Endodermal cell (in vitro differentiated cells): ENCODE data around the gene RASL10A. TPM values are rescaled to one million over a fixed set of nuclear protein-coding genes. Genes with fewer than 3 reads are reported as not detected.

Experiments used
- DNase-seq: peaks from one replicate; pipeline ENCODE4 v3.0.0-alpha.2; 2017
- H3K27ac ChIP-seq: 2 replicates; pipeline ENCODE4 v1.5.1; 2013; ENCODE audit warnings: mild to moderate bottlenecking, low read depth, low read length, moderate library complexity
- H3K27me3 ChIP-seq: 2 replicates; pipeline ENCODE4 v1.6.1; 2013; ENCODE audit warnings: mild to moderate bottlenecking, low read length, moderate library complexity; ENCODE audit not compliant: insufficient read depth, control insufficient read depth, poor library complexity, severe bottlenecking
- H3K36me3 ChIP-seq: 2 replicates; pipeline ENCODE4 v1.7.0; 2013; ENCODE audit warnings: mild to moderate bottlenecking, low read length, moderate library complexity; ENCODE audit not compliant: control insufficient read depth, insufficient read depth
- H3K4me1 ChIP-seq: one replicate; pipeline ENCODE4 v1.7.0; 2013; ENCODE audit warnings: low read length; ENCODE audit not compliant: control insufficient read depth, insufficient read depth
- H3K4me3 ChIP-seq: 2 replicates; pipeline ENCODE4 v1.5.1; 2013; ENCODE audit warnings: mild to moderate bottlenecking, low read length, moderate library complexity
- H3K9ac ChIP-seq: 2 replicates; pipeline ENCODE4 v1.6.1; 2013; ENCODE audit warnings: mild to moderate bottlenecking, low read length, moderate library complexity; ENCODE audit not compliant: poor library complexity, severe bottlenecking; ENCODE audit errors: extremely low read depth
- H3K9me3 ChIP-seq: 2 replicates; pipeline ENCODE4 v1.6.1; 2013; ENCODE audit warnings: mild to moderate bottlenecking, low read length, moderate library complexity; ENCODE audit not compliant: control insufficient read depth
- H3K27ac Mint-ChIP-seq: 2 replicates; pipeline ENCODE4 v1.8.0; 2020; ENCODE audit warnings: mixed read lengths
- H3K27me3 Mint-ChIP-seq: 2 replicates; pipeline ENCODE4 v1.8.0; 2021; ENCODE audit warnings: mild to moderate bottlenecking, mixed read lengths; ENCODE audit not compliant: insufficient read depth
- H3K36me3 Mint-ChIP-seq: 2 replicates; pipeline ENCODE4 v1.8.0; 2020; ENCODE audit warnings: low read depth, mixed read lengths
- H3K4me1 Mint-ChIP-seq: 2 replicates; pipeline ENCODE4 v1.8.0; 2020; ENCODE audit warnings: mixed read lengths
- H3K4me3 Mint-ChIP-seq: 2 replicates; pipeline ENCODE4 v1.8.0; 2020; ENCODE audit warnings: mild to moderate bottlenecking, moderate library complexity, mixed read lengths
- H3K9me3 Mint-ChIP-seq: 2 replicates; pipeline ENCODE4 v1.8.0; 2020; ENCODE audit warnings: mild to moderate bottlenecking, mixed read lengths
- WGBS, 2 experiments: methylation state at CpG; one replicate each; pipeline versions ENCODE4 v1.1.5 to v1.1.7; 2013; ENCODE audit warnings: missing lambda C conversion rate in 2 of 2, mixed read lengths in 1 of 2; ENCODE audit not compliant: insufficient coverage in 1 of 2, insufficient read length in 1 of 2; 5-methylcytosine and 5-hydroxymethylcytosine counted together
- total RNA-seq, 2 donors: library from RNA; stranded (reverse); fragmentation: NEBNext Ultra II Directional in 1 of 2; extraction: Animal tissue kit (Norgen Biotek cat#: 25700) in 1 of 2; gene quantifications; 2 replicates in 1 of 2; 3 replicates in 1 of 2; pipeline ENCODE4 v1.2.1, GENCODE V29; 2021
- TF ChIP-seq, protein P1 (sequence below): fragments of 200-600 bp; sonication (generic); conservative IDR thresholded peaks from 2 replicates; pipeline ENCODE4 v1.5.0; 2021; ENCODE audit warnings: antibody characterized with exemption, mild to moderate bottlenecking

RASL10A gene
- total RNA-seq, 2 donors from 2014 or later: 1.3 TPM

DNA sequence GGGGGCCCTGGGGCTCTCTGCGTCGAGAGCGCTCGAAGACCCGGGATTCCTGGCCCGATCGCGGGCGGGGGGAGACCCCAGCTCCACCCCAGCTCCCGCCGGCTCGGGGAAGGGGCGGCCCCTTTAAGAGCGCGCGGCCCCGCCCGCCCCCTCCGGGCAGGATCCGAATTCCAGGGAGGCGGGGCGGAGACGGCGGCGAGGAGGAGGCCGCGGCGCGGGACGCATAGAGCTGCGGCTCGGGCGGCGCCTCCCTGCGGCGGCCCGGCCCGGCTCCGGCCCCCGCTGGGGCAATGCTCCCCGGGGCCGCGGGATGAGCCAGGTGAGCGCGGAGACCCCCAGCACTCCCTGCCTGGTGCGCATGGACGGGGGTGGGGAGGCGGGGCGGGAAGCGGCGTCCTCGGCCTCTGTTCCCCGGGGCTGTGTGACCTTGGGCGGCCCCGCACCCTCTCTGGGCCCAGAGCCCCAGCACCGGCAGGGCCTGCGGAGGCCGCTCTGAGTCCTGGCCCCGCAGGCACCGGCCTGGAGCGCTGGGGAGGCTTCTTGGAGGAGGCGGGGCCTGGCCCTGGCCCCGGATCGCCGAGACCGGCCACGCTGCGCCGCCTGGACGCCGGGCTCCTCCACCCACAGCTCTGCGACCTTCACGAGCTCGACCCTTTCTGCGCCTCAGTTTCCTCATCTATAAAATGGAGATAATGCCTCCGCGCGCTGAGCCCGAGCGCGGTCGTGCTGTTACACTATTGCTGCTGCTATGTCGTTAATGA is 8.5 kb downstream of the RASL10A start:
- H3K27ac Mint-ChIP-seq: peak overlapping the region; percentile 91
- TF ChIP-seq, protein P1, sequence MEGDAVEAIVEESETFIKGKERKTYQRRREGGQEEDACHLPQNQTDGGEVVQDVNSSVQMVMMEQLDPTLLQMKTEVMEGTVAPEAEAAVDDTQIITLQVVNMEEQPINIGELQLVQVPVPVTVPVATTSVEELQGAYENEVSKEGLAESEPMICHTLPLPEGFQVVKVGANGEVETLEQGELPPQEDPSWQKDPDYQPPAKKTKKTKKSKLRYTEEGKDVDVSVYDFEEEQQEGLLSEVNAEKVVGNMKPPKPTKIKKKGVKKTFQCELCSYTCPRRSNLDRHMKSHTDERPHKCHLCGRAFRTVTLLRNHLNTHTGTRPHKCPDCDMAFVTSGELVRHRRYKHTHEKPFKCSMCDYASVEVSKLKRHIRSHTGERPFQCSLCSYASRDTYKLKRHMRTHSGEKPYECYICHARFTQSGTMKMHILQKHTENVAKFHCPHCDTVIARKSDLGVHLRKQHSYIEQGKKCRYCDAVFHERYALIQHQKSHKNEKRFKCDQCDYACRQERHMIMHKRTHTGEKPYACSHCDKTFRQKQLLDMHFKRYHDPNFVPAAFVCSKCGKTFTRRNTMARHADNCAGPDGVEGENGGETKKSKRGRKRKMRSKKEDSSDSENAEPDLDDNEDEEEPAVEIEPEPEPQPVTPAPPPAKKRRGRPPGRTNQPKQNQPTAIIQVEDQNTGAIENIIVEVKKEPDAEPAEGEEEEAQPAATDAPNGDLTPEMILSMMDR: no peak

DNA sequence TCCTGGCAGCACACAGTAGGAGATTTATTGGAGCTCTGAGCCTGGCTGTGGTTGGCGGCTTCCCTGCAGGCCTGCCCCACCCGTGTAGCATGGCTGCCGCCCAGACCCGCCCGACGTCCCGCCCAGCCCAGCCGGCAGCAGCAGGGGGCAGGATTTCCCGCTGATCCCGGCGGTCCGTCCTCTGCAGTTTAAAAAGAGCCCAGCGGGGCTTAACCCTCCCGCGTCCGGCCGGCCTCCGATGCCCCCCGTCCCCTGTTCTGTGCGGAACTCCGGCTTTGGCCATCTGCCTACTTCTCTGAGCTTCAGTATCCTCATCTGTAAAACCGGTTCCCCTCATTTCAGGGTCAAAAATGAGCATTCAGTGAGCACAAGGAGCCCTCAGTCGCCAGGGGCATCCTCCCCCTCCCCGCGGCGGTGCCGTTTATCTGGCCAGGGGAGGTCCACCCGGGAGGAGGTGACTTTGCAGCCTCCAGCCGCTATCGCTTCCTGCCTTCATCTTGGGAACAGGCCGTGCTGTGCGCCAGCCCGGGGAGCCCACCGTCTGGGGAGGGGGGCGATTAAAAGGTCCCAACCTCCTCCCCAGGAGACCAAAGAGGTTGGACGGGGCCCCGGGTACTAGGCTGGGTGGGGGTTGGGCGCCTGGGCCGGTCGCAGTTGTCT is 9.2 kb downstream of the RASL10A start, which contains the start of gene GAS2L1:
Gene GAS2L1 (plus strand): TSS at position 476 of the 660 bp plus-strand sequence. CDS start 1,456 bp downstream, outside the sequence.
- no peaks in the 10 kb centered on the region for H3K36me3 Mint-ChIP-seq
- peak within 1 kb of the TSS; percentile 92 for H3K27ac Mint-ChIP-seq
- DNase-seq: peak; percentile 93
- Histone ChIP-seq H3K9ac (peak within 1 kb of the TSS; percentile 78), H3K27ac (peak within 1 kb of the TSS; percentile 88), H3K4me1 (peaks cover 8% of the 10 kb centered on the region), H3K4me3 (peak within 1 kb of the TSS; percentile 85), H3K9me3 (no peaks in the 10 kb centered on the region), H3K36me3 (no peaks in the 10 kb centered on the region), H3K27me3 (no peaks in the 10 kb centered on the region)
- H3K9me3 Mint-ChIP-seq: no peaks in the 10 kb centered on the region
- H3K4me1 Mint-ChIP-seq: peaks cover 21% of the 10 kb centered on the region
- WGBS, 2 experiments: 1 to 3% methylated on average over 20 to 40 of the region's 40 CpGs
- TF ChIP-seq, protein P1: peak; percentile 53
- H3K27me3 Mint-ChIP-seq: no peaks in the 10 kb centered on the region
- H3K4me3 Mint-ChIP-seq: peak within 1 kb of the TSS; percentile 78

More for the DNA sequence above, 8.5 kb downstream of the RASL10A start:
- H3K9me3 ChIP-seq: no peaks in the 10 kb centered on the region
- H3K4me1 ChIP-seq: peaks cover 8% of the 10 kb centered on the region
- H3K9me3 Mint-ChIP-seq: no peaks in the 10 kb centered on the region
- H3K27me3 Mint-ChIP-seq: no peaks in the 10 kb centered on the region
- no peaks in the 10 kb centered on the region for H3K36me3 ChIP-seq
- H3K27ac ChIP-seq: peak overlapping the region; percentile 88
- WGBS, 2 experiments: 5 to 10% methylated on average over 29 to 83 of the region's 83 CpGs
- H3K4me3 Mint-ChIP-seq: peak overlapping the region; percentile 78
- H3K4me1 Mint-ChIP-seq: peaks cover 21% of the 10 kb centered on the region
- peak overlapping the region; percentile 85 for H3K4me3 ChIP-seq
- H3K9ac ChIP-seq: peak overlapping the region; percentile 78
- H3K27me3 ChIP-seq: no peaks in the 10 kb centered on the region
- H3K36me3 Mint-ChIP-seq: peaks cover under 1% of the 10 kb centered on the region
- DNase-seq: peak; percentile 91

DNA sequence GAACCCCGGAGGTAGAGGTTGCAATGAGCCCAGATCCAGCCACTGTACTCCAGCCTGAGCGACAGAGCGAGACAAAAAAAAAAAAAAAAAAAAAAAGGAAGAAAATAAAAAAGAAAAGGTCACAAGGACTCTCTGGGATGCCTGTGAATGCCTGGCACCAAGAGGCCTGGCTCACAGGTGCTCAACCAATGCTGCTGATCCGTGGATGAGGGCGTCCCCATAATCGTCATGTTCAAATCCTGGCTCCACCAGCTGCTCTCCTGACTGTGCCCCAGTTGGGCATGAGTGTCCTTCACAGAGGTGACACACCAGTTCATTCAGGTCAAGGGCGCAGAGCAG is 9.7 kb downstream of the RASL10A start:
- H3K27me3 ChIP-seq: no peaks in the 10 kb centered on the region
- TF ChIP-seq, protein P1: no peak
- H3K4me1 ChIP-seq: peaks cover 8% of the 10 kb centered on the region
- Mint-ChIP-seq H3K36me3 (peaks cover 3% of the 10 kb centered on the region), H3K4me3 (peak overlapping the region; percentile 78), H3K4me1 (peaks cover 21% of the 10 kb centered on the region), H3K27ac (peak overlapping the region; percentile 92), H3K27me3 (no peaks in the 10 kb centered on the region), H3K9me3 (no peaks in the 10 kb centered on the region)
- no peaks in the 10 kb centered on the region for H3K9me3 ChIP-seq
- 64% methylated on average over 4 to 7 of the region's 7 CpGs for WGBS, 2 experiments
- H3K9ac ChIP-seq: no peak overlapping the region
- H3K4me3 ChIP-seq: no peak overlapping the region
- no peaks in the 10 kb centered on the region for H3K36me3 ChIP-seq
- no peak overlapping the region for H3K27ac ChIP-seq
- no peak for DNase-seq
